IPS-18a (cell line): Measurements from ENCODE around the gene CADPS.

Experiments
- H3K27ac ChIP-seq: one replicate; pipeline ENCODE4 v1.5.1; 2013; ENCODE audit warnings: low read length
- H3K27me3 ChIP-seq: one replicate; pipeline ENCODE4 v1.6.1; 2013; ENCODE audit warnings: mild to moderate bottlenecking, low read length; ENCODE audit not compliant: control insufficient read depth, insufficient read depth
- H3K36me3 ChIP-seq: one replicate; pipeline ENCODE4 v1.6.1; 2013; ENCODE audit warnings: low read depth, low read length; ENCODE audit not compliant: control insufficient read depth
- H3K4me1 ChIP-seq: one replicate; pipeline ENCODE4 v1.6.1; 2013; ENCODE audit warnings: low read depth, low read length; ENCODE audit not compliant: control insufficient read depth
- H3K4me3 ChIP-seq: one replicate; pipeline ENCODE4 v1.5.1; 2013; ENCODE audit warnings: low read length
- H3K9ac ChIP-seq: one replicate; pipeline ENCODE4 v1.6.1; 2013; ENCODE audit warnings: mild to moderate bottlenecking, low read length, moderate library complexity
- H3K9me3 ChIP-seq: one replicate; pipeline ENCODE4 v1.6.1; 2013; ENCODE audit warnings: low read depth, low read length; ENCODE audit not compliant: control insufficient read depth

The CADPS gene

DNA sequence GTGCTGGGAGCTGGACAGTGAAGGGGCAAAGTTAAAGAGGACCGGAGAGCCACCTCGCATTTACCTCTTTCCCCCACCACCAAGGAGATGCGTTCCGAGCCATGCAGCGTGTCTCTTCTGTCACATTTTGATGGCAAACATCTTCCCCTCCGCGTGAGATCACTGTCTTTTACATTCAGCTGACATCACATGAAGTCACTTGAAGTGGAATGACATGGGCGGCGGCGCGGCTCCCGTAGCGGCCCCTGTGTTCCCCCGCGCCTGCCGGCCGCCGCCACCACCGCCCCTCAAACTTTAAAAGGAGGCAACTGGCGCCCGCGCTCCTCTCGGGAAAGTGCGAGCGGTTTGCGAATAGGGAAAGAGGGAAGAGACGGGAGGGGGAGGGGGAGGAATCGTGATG is 502.0 kb downstream of the CADPS start, which contains the start of gene FEZF2:
TSS of gene FEZF2 (minus strand) at position 336 of the 400 bp plus-strand sequence. CDS start 682 bp downstream, outside the sequence.
- Histone ChIP-seq H3K9ac (no peak within 1 kb of the TSS), H3K4me1 (peaks cover 63% of the 10 kb centered on the region), H3K27me3 (peaks cover 100% of the 10 kb centered on the region), H3K27ac (no peak within 1 kb of the TSS), H3K4me3 (peak within 1 kb of the TSS; percentile 38), H3K36me3 (no peaks in the 10 kb centered on the region), H3K9me3 (no peaks in the 10 kb centered on the region)

DNA sequence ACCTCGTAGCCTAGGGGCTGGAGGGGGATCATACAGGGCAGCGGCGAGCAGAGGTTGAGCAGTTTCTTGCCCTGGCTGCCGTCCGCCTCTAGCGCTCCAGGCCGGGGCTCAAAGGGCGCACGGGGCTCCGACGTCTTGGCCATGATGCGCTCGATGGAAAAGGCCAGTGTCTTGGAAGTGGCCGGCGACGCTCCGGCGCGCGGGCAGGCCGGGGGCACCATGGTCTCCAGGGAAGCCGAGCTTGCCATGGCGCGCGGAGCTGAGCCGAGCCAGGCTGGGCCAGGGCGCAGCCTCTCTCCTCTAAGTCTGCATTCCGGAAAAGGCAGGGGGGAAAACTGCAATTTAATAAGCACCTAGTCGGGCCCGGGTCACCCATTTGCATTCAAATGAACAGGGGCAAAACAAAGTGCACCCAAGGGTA is 502.6 kb downstream of the CADPS start:
- Histone ChIP-seq H3K9ac (no peak overlapping the region), H3K27me3 (peaks cover 100% of the 10 kb centered on the region), H3K9me3 (no peaks in the 10 kb centered on the region), H3K4me1 (peaks cover 62% of the 10 kb centered on the region), H3K27ac (no peak overlapping the region), H3K4me3 (peak overlapping the region; percentile 38), H3K36me3 (no peaks in the 10 kb centered on the region)

DNA sequence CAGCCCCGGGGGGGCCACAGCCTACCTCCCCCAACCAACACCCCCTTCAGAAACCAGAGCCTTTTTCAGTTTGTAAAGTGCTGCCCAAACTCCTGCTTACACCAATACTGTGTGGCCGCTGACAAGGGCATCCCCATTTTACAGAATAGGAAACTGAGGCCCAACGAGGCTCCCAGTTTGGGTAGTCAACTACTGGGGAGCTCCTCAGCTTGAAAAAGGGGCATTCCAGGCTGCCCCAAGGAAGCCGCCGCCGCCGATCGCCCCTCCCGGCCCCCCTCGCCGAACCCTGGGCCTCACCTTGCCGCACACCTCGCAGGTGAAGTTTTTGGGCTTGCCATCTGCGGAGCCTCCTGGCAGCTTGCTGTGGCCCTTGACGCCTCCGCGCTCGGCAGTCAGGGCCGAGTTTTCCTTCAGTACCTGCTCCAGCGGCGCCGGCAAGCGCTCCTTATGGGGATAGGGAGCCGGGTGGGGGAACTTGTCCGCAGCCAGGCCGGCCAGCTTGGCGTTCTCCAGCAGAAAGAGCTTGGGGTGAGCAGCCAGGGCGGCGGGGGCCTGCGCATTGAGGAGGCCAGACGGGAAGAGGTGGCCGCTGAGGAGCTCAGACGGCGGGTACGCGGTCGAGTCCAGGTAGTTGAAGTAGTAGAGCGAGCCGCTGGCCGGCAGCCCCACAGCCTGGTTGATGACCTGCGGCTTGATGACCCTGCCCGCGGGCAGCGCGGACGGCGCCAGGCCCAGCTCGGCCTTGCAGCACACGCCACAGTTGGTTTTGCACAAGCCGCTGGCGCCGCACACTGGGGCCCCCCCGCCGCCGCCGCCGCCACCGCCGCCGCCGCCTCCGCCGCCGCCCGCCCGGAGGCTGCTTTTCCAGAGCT is 503.3 kb downstream of the CADPS start:
- H3K27me3 ChIP-seq, result peaks cover 100% of the 10 kb centered on the region
- H3K4me1 ChIP-seq, result peaks cover 65% of the 10 kb centered on the region

GRCh38 chr3:62370858-62371719 is 504.1 kb downstream of the CADPS start:
- peaks cover 67% of the 10 kb centered on the region for H3K4me1 ChIP-seq
- no peaks in the 10 kb centered on the region for H3K36me3 ChIP-seq
- H3K4me3 ChIP-seq, result peak overlapping the region; percentile 19
- peaks cover 100% of the 10 kb centered on the region for H3K27me3 ChIP-seq
- no peak overlapping the region for H3K9ac ChIP-seq
- H3K27ac ChIP-seq, result no peak overlapping the region
- no peaks in the 10 kb centered on the region for H3K9me3 ChIP-seq

More for the DNA sequence above, 503.3 kb downstream of the CADPS start:
- H3K27ac ChIP-seq, result no peak overlapping the region
- H3K36me3 ChIP-seq, result no peaks in the 10 kb centered on the region
- H3K9me3 ChIP-seq, result no peaks in the 10 kb centered on the region
- no peak overlapping the region for H3K9ac ChIP-seq
- peak overlapping the region; percentile 25 for H3K4me3 ChIP-seq

- no peak overlapping the region for H3K27ac ChIP-seq
- H3K36me3 ChIP-seq, result no peaks in the 10 kb centered on the region
- H3K9ac ChIP-seq, result no peak overlapping the region
- no peaks in the 10 kb centered on the region for H3K9me3 ChIP-seq
- peaks cover 100% of the 10 kb centered on the region for H3K27me3 ChIP-seq
- H3K4me1 ChIP-seq, result peaks cover 61% of the 10 kb centered on the region
- H3K4me3 ChIP-seq, result peak overlapping the region; percentile 19
These were observed 504.9 kb downstream of the CADPS start for GRCh38 chr3:62370112-62370857.

DNA sequence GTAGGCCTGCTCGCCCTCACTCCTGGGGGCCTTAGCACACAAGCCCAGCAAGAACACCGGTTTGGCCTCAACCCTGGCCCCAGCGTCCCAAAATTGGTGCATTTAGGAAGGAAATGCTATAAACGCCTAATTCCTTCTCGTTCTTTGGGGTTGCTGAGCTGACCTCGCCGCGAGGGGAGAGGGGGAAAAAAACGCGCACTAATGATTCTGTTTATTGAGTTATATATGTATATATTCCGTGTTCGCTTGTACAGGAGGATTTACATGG is 505.8 kb downstream of the CADPS start:
- Histone ChIP-seq H3K4me1 (peaks cover 52% of the 10 kb centered on the region), H3K36me3 (no peaks in the 10 kb centered on the region), H3K9ac (no peak overlapping the region), H3K27me3 (peaks cover 100% of the 10 kb centered on the region), H3K4me3 (peak overlapping the region; percentile 52), H3K27ac (no peak overlapping the region), H3K9me3 (no peaks in the 10 kb centered on the region)

- Histone ChIP-seq H3K27ac (no peak overlapping the region), H3K36me3 (no peaks in the 10 kb centered on the region), H3K27me3 (peaks cover 100% of the 10 kb centered on the region), H3K4me1 (peaks cover 47% of the 10 kb centered on the region), H3K9me3 (no peaks in the 10 kb centered on the region), H3K9ac (no peak overlapping the region), H3K4me3 (peak overlapping the region; percentile 52)
These were observed 506.3 kb downstream of the CADPS start for GRCh38 chr3:62368705-62369475.

- H3K4me3 ChIP-seq, result peak overlapping the region; percentile 51
- H3K4me1 ChIP-seq, result peaks cover 45% of the 10 kb centered on the region
These were observed 506.9 kb downstream of the CADPS start for GRCh38 chr3:62368290-62368704.

GRCh38 chr3:62367763-62368195 is 507.4 kb downstream of the CADPS start:
- Histone ChIP-seq H3K9me3 (no peaks in the 10 kb centered on the region), H3K9ac (no peak overlapping the region), H3K27me3 (peaks cover 100% of the 10 kb centered on the region), H3K36me3 (no peaks in the 10 kb centered on the region), H3K4me3 (peak overlapping the region; percentile 51), H3K27ac (no peak overlapping the region), H3K4me1 (peaks cover 40% of the 10 kb centered on the region)

More at GRCh38 chr3:62368290-62368704, 506.9 kb downstream of the CADPS start:
- Histone ChIP-seq H3K9me3 (no peaks in the 10 kb centered on the region), H3K27me3 (peaks cover 100% of the 10 kb centered on the region), H3K36me3 (no peaks in the 10 kb centered on the region), H3K9ac (no peak overlapping the region), H3K27ac (no peak overlapping the region)

GRCh38 chr3:62366126-62366484 is 509.1 kb downstream of the CADPS start:
- H3K9me3 ChIP-seq, result no peaks in the 10 kb centered on the region
- no peak overlapping the region for H3K9ac ChIP-seq
- no peaks in the 10 kb centered on the region for H3K36me3 ChIP-seq
- H3K4me3 ChIP-seq, result peak overlapping the region; percentile 37
- peaks cover 90% of the 10 kb centered on the region for H3K27me3 ChIP-seq
- no peak overlapping the region for H3K27ac ChIP-seq
- peaks cover 37% of the 10 kb centered on the region for H3K4me1 ChIP-seq
